ENCODE measurements around the gene MPRIP.
A peak's percentile ranks its signal among the peaks of the same experiment; 100 is the strongest.
"Not testable (repeated sequence)": the region's sequence is repeated elsewhere in the genome, so short reads cannot be mapped to it uniquely, and the experiment has no call there.

The MPRIP gene

GRCh38 chr17:17004251-17004996 is 37.8 kb upstream of the MPRIP start:
- Histone ChIP-seq H3K4me1 (peaks cover 85% of the 10 kb centered on the region), H3K9me3 (no peaks in the 10 kb centered on the region), H3K9ac (no peak overlapping the region), H3K36me3 (no peaks in the 10 kb centered on the region), H3K4me3 (no peak overlapping the region), H3K27ac (no peak overlapping the region; the same call in 1 of the 2 replicates), H3K27me3 (no peaks in the 10 kb centered on the region), H4K20me1 (no peaks in the 10 kb centered on the region), H3K4me2 (peak overlapping the region; percentile 65)
- no peak for TF ChIP-seq Cebpa-rat (IDR thresholded peaks at IDR 0.05)

- peak overlapping the region; percentile 65 for H3K4me2 ChIP-seq
- H3K36me3 ChIP-seq, H3K4me3 ChIP-seq: not testable (repeated sequence)
Measured at GRCh38 chr17:17004997-17005614, 37.2 kb upstream of the MPRIP start.

GRCh38 chr17:17007891-17008290 is 34.4 kb upstream of the MPRIP start:
- H3K27ac ChIP-seq, H4K20me1 ChIP-seq, H3K36me3 ChIP-seq, H3K9me3 ChIP-seq, H3K9ac ChIP-seq, H3K4me3 ChIP-seq, H3K27me3 ChIP-seq: not testable (repeated sequence)
- Histone ChIP-seq H3K4me1 (peaks cover 88% of the 10 kb centered on the region), H3K4me2 (0 out of 2 replicates have a peak overlapping the region, but pooled peaks have one; percentile 52)

More at GRCh38 chr17:17004997-17005614, 37.2 kb upstream of the MPRIP start:
- not testable (repeated sequence) for H3K27ac ChIP-seq, H4K20me1 ChIP-seq, H3K9ac ChIP-seq, H3K27me3 ChIP-seq, H3K9me3 ChIP-seq
- peaks cover 92% of the 10 kb centered on the region for H3K4me1 ChIP-seq

DNA sequence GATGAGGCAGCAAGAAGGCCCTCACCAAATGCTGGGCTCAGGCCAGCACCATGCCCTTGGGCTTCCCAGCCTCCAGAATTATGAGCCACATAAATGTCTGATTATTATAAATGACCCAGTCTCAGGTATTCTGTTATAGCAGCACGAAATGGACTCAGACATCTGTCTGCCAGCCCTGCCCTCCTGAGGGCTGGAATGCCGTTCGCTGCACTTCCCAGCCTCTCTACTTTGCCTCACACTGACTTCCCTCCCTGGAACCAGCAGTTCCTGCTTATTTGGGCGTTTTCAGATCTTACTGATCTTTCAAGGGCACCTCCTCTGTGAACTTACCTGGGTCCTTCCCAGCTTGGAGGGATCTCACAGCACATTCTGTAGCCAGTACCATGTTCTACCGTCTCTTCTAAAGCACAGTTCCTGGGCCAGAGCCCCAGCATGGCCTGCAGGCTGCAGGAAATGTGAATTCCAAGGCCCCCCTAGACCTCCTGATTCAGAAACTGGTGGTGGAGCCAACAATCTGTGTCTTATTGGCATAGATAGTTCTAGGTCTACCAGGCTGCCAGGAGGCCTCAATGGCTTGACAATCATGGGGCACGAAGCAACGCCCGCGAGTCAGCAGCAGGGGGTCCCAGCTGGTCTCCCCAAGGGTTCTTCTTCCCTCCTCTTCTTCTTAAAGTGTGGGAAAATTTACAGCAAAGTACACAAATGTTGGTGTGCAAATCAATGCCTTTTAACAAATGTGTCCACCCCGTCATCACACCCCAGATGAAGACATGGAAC is 33.4 kb upstream of the MPRIP start:
- not testable (repeated sequence) for H3K36me3 ChIP-seq, H3K27me3 ChIP-seq, H3K9ac ChIP-seq, H3K9me3 ChIP-seq, H3K27ac ChIP-seq, H3K4me3 ChIP-seq, H4K20me1 ChIP-seq
- Histone ChIP-seq H3K4me2 (peak overlapping the region; percentile 47), H3K4me1 (peaks cover 84% of the 10 kb centered on the region)

GRCh38 chr17:17009972-17010371 is 32.3 kb upstream of the MPRIP start:
- H3K4me3 ChIP-seq, H3K9ac ChIP-seq, H3K27ac ChIP-seq, H3K36me3 ChIP-seq, H3K27me3 ChIP-seq, H4K20me1 ChIP-seq, H3K9me3 ChIP-seq: not testable (repeated sequence)
- H3K4me1 ChIP-seq, result peaks cover 86% of the 10 kb centered on the region
- peak overlapping the region; percentile 47 for H3K4me2 ChIP-seq

GRCh38 chr17:17010545-17011034 is 31.7 kb upstream of the MPRIP start:
- peaks cover 86% of the 10 kb centered on the region for H3K4me1 ChIP-seq
- not testable (repeated sequence) for H3K36me3 ChIP-seq, H3K27me3 ChIP-seq, H3K9me3 ChIP-seq, H3K4me3 ChIP-seq, H3K27ac ChIP-seq, H4K20me1 ChIP-seq, H3K9ac ChIP-seq
- peak overlapping the region; percentile 75 for H3K4me2 ChIP-seq

- H3K4me1 ChIP-seq, result peaks cover 86% of the 10 kb centered on the region
- H3K36me3 ChIP-seq, H3K4me3 ChIP-seq, H3K27ac ChIP-seq, H3K27me3 ChIP-seq, H4K20me1 ChIP-seq, H3K9ac ChIP-seq, H3K9me3 ChIP-seq: not testable (repeated sequence)
- H3K4me2 ChIP-seq, result peak overlapping the region; percentile 75
Measured at GRCh38 chr17:17011043-17011907, 31.0 kb upstream of the MPRIP start.

- H3K27me3 ChIP-seq, H3K9me3 ChIP-seq, H3K36me3 ChIP-seq, H3K9ac ChIP-seq, H3K27ac ChIP-seq, H4K20me1 ChIP-seq, H3K4me3 ChIP-seq, H3K4me2 ChIP-seq: not testable (repeated sequence)
- peaks cover 86% of the 10 kb centered on the region for H3K4me1 ChIP-seq
Measured at GRCh38 chr17:17013828-17014747, 28.2 kb upstream of the MPRIP start.

DNA sequence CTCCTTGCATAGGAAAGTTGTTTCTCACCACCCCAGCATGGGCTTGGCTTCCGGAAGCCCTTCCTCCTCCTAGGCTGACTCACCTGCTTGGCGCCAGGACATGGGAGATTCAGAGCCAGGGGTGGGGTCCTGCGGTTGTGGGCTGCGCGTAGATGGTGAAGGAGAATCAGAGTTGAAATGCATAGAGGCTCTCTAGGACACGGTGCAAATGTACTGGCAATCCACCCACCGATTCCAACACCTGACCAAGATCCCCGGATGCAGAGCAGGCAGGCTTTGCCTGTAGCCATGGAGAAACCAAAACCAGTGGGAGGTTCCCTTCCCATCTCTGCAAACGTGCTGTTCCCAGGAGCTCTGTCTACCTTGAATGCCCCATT is 27.5 kb upstream of the MPRIP start:
- H3K27ac ChIP-seq, H3K9me3 ChIP-seq, H3K27me3 ChIP-seq, H4K20me1 ChIP-seq, H3K4me2 ChIP-seq, H3K36me3 ChIP-seq, H3K9ac ChIP-seq, H3K4me3 ChIP-seq: not testable (repeated sequence)
- H3K4me1 ChIP-seq, result peaks cover 82% of the 10 kb centered on the region

Data from BLaER1 (cell line).